Right lobe of liver (tissue), 6 donors: ENCODE data around the gene ZNF429. TPM values are rescaled to one million over a fixed set of nuclear protein-coding genes. Genes with fewer than 3 reads are reported as not detected.
A peak's percentile ranks its signal among the peaks of the same experiment; 100 is the strongest.

ENCODE experiments used
- ATAC-seq, 4 donors: fragments of 200-7000 bp; cut with Tn5 transposase; one replicate each; pipeline ENCODE4 v1.9.1; 2020; ENCODE audit warnings: mild to moderate bottlenecking in 4 of 4, moderate library complexity in 4 of 4
- DNase-seq, 3 donors: peaks; one replicate each; pipeline ENCODE4 v3.0.0-alpha.2; 2020
- H3K27ac ChIP-seq, 3 donors: fragments of 200-600 bp; one replicate each; pipeline ENCODE4 v1.8.0; 2022
- H3K27me3 ChIP-seq, 2 donors: fragments of 200-600 bp; one replicate each; pipeline ENCODE4 v1.8.0; 2022
- H3K36me3 ChIP-seq, 4 donors: fragments of 200-600 bp; sonication (generic) in 1 of 4; one replicate each; pipeline versions ENCODE4 v1.5.1 to v1.8.0; 2017 to 2022; ENCODE audit warnings: control low read depth in 1 of 4
- H3K4me1 ChIP-seq, 4 donors: fragments of 200-600 bp; sonication (generic) in 1 of 4; one replicate each; pipeline versions ENCODE4 v1.5.1 to v1.8.0; 2017 to 2022; ENCODE audit warnings: control low read depth in 1 of 4
- H3K4me3 ChIP-seq, 3 donors: fragments of 200-600 bp; one replicate each; pipeline ENCODE4 v1.8.0; 2022
- H3K9me3 ChIP-seq, 4 donors: fragments of 200-600 bp; sonication (generic) in 1 of 4; one replicate each; pipeline versions ENCODE4 v1.5.1 to v1.8.0; 2017 to 2022; ENCODE audit warnings: control low read depth in 1 of 4
- POLR2A ChIP-seq: fragments of 450-650 bp; IDR thresholded peaks from one replicate; pipeline ENCODE4 v1.6.1; 2017; ENCODE audit warnings: antibody characterized with exemption, mild to moderate bottlenecking
- WGBS: methylation state at CpG from one replicate; pipeline ENCODE4 v1.1.6; 2018; ENCODE audit warnings: low coverage, low lambda C conversion rate; ENCODE audit not compliant: insufficient coverage; ENCODE audit errors: missing lambda C conversion rate; 5-methylcytosine and 5-hydroxymethylcytosine counted together
- intact Hi-C, 2 donors: fragments of 100-400 bp; cut with DNase I; formaldehyde crosslinking; loops; one replicate each; pipeline versions ENCODE4 v1.11.2 to v1.14.1; 2022
- total RNA-seq, 6 experiments: library from RNA; depleted of rRNA in 2 of 6; stranded (reverse); fragments of >200 nt in 2 of 6; fragmentation: NEBNext Ultra II Directional in 3 of 6; extraction: Animal tissue kit (Norgen Biotek cat#: 25700) in 3 of 6; gene quantifications; one replicate each; pipeline versions ENCODE4 v1.1.0 to v1.2.4, GENCODE V29; 2016 to 2023
- TF ChIP-seq, protein P1 (sequence below), 4 donors: fragments of 200-600 bp in 3 of 4; fragments of 450-650 bp in 1 of 4; IDR thresholded peaks; one replicate each; pipeline versions ENCODE4 v1.5.1 to v1.8.0; 2016 to 2022; ENCODE audit warnings: antibody characterized with exemption in 4 of 4, mild to moderate bottlenecking in 2 of 4
- donor health status: DM: no; HTN: yes; CAD: no.
- donor health status: DM: no; HTN: no; CAD: no.
- donor health status: DM: no; HTN: no; CAD: no.
- donor health status: DM: no; HTN: yes; CAD: no.
- donor health status: DM: no; HTN: yes; CAD: no.

The ZNF429 gene
- total RNA-seq, 6 experiments from 2014 or later: 4.8 to 9.6 (median 7.6) TPM

DNA sequence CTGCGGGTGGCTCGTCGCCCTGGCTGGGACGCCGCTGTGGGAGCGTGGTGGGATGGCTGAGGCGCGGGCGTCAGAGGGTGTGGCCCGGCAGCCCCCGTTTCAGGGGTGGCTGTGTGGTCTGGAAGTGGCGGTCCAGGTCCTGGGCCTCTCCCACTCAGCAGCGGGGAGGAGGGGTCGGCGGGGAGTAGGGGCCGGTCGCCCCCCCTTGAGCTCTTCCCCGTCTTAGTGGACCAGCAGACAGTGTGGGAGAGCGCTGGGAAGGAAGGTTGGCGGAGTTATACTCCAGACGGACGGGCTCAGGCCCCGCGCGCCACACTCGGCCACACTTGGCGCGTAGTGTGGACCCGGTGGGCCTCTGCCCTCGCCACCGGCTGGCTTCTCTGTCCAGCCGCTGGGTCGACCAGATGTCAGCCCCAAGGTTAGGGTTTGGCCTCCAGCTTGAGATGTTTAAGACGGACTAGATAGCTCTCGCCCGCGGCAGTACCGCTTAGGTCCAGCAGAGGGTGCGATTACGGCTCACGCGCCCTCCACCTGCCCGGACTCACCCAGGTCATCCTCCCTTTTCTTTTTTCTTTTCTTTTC, 21.7 kb upstream of the ZNF429 start:
- Histone ChIP-seq H3K36me3 (no peaks in the 10 kb centered on the region), H3K4me1 (no peaks in the 10 kb centered on the region), H3K27me3 (no peaks in the 10 kb centered on the region), H3K27ac (no peak overlapping the region), H3K4me3 (no peak overlapping the region), H3K9me3 (no peaks in the 10 kb centered on the region)
- DNase-seq (peak in 2 of 3 donors; percentile 60 to 63), ATAC-seq (peak in 3 of 4 donors; percentile 74 to 78 (median 76))
- TF ChIP-seq, protein P1, sequence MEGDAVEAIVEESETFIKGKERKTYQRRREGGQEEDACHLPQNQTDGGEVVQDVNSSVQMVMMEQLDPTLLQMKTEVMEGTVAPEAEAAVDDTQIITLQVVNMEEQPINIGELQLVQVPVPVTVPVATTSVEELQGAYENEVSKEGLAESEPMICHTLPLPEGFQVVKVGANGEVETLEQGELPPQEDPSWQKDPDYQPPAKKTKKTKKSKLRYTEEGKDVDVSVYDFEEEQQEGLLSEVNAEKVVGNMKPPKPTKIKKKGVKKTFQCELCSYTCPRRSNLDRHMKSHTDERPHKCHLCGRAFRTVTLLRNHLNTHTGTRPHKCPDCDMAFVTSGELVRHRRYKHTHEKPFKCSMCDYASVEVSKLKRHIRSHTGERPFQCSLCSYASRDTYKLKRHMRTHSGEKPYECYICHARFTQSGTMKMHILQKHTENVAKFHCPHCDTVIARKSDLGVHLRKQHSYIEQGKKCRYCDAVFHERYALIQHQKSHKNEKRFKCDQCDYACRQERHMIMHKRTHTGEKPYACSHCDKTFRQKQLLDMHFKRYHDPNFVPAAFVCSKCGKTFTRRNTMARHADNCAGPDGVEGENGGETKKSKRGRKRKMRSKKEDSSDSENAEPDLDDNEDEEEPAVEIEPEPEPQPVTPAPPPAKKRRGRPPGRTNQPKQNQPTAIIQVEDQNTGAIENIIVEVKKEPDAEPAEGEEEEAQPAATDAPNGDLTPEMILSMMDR (IDR thresholded peaks at IDR 0.05): peak; percentile 30 to 62 (median 45)
- TF ChIP-seq POLR2A: no peak
- 44% methylated on average over 8 of the region's 43 CpGs for WGBS
- intact Hi-C loops: loop anchor here in 1 of 2 donors (10.0 kb wide), 1 partner anchor 211 kb away; no protein-coding TSS in a partner anchor

- no peaks in the 10 kb centered on the region for H3K9me3 ChIP-seq
- H3K27me3 ChIP-seq: no peaks in the 10 kb centered on the region
- DNase-seq (no peak), ATAC-seq (no peak)
- 68% methylated on average over 5 of the region's 5 CpGs for WGBS
- no peak overlapping the region for H3K27ac ChIP-seq
- intact Hi-C loops: loop anchor here in 1 of 2 donors (10.0 kb wide), 1 partner anchor 210 kb away; no protein-coding TSS in a partner anchor
- H3K36me3 ChIP-seq: no peaks in the 10 kb centered on the region
- H3K4me3 ChIP-seq: no peak overlapping the region
- TF ChIP-seq, protein P1 (IDR thresholded peaks at IDR 0.05): no peak
- TF ChIP-seq POLR2A: no peak
- H3K4me1 ChIP-seq: no peaks in the 10 kb centered on the region
Measured at GRCh38 chr19:21484631-21485030, 20.8 kb upstream of the ZNF429 start.

DNA sequence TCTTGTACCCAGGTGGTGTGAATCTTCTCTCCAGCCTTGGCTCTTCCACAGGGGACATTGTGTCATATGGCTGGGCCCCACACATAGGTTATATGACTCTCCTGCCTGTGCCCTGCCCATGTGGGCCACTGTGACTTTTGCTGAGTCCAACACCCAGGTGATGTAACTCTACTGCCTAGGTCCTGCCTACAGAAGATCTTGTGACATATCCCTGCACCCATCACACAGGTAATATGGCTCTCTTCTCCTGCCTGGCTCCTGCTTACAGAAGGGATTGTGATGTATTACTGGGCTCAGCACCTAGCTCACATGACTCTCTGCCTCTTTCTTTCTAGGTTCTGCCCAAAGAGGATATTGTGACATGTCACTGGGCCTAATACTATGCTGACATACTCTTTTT, 19.5 kb upstream of the ZNF429 start:
- no peaks in the 10 kb centered on the region for H3K36me3 ChIP-seq
- DNase-seq (no peak), ATAC-seq (no peak)
- no peaks in the 10 kb centered on the region for H3K4me1 ChIP-seq
- H3K27ac ChIP-seq: no peak overlapping the region
- no peaks in the 10 kb centered on the region for H3K27me3 ChIP-seq
- H3K4me3 ChIP-seq: no peak overlapping the region
- TF ChIP-seq, protein P1 (IDR thresholded peaks at IDR 0.05): no peak
- TF ChIP-seq POLR2A: no peak
- no peaks in the 10 kb centered on the region for H3K9me3 ChIP-seq
- intact Hi-C loops: loop anchor here in 1 of 2 donors (10.0 kb wide), 1 partner anchor 209 kb away; no protein-coding TSS in a partner anchor

DNA sequence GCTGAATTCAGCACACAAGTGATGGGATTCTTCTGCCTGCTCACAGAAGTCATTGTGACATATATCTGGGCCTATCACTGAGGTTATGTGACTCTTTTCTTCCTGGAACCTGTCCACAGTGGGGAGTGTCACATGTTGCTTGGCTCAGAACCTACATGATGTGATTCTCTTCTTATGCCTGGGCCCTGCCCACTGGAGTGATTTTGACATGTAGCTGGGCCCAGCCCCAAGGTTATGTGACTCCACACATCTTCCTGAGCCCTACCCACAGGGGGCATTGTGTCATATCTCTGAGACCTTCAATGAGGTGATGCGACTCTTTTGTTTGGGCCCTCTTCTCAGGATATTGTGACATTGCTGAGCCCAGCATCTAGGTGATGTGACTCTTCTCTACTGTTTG, 17.4 kb upstream of the ZNF429 start:
- DNase-seq: no peak
- ATAC-seq: no peak
- TF ChIP-seq, protein P1 (IDR thresholded peaks at IDR 0.05): no peak
- no peak for TF ChIP-seq POLR2A
- H3K27ac ChIP-seq: no peak overlapping the region
- no peaks in the 10 kb centered on the region for H3K27me3 ChIP-seq
- H3K36me3 ChIP-seq: no peaks in the 10 kb centered on the region
- no peaks in the 10 kb centered on the region for H3K9me3 ChIP-seq
- no peak overlapping the region for H3K4me3 ChIP-seq
- intact Hi-C loops: loop anchor here in 1 of 2 donors (10.0 kb wide), 1 partner anchor 207 kb away; no protein-coding TSS in a partner anchor
- H3K4me1 ChIP-seq: no peaks in the 10 kb centered on the region
- 88% methylated on average over 1 of the region's 1 CpG for WGBS
